Bronchial epithelial cell (primary cell): ENCODE data around the gene VIPR1. TPM values are rescaled to one million over a fixed set of nuclear protein-coding genes. Genes with fewer than 3 reads are reported as not detected.

Source experiments
- DNase-seq: peaks from one replicate; pipeline ENCODE4 v3.0.0-alpha.2; 2010; ENCODE audit warnings: low read depth
- FAIRE-seq: peaks from 2 replicates; lab custom pipeline; 2011; peaks lifted over from hg19 to GRCh38; lab: Jason Lieb, UNC
- H3K27me3 ChIP-seq: 2 replicates; pipeline ENCODE4 v1.5.1; 2011; ENCODE audit warnings: low read length; ENCODE audit not compliant: control insufficient read depth, insufficient read depth
- H3K36me3 ChIP-seq: 2 replicates; pipeline ENCODE4 v1.5.1; 2011; ENCODE audit warnings: low read length; ENCODE audit not compliant: control insufficient read depth, insufficient read depth
- H3K4me3 ChIP-seq: 2 replicates; pipeline ENCODE4 v1.5.1; 2011; ENCODE audit warnings: mild to moderate bottlenecking, low read depth, low read length, control low read depth
- CTCF ChIP-seq: IDR thresholded peaks from 2 replicates; pipeline ENCODE4 v1.5.1; 2011; ENCODE audit warnings: mild to moderate bottlenecking, moderate library complexity, low read length, control low read depth, inconsistent platforms; ENCODE audit not compliant: insufficient read depth, severe bottlenecking
- total RNA-seq: library from RNA; depleted of rRNA; stranded (reverse); fragments of >200 nt; gene quantifications from 2 replicates; pipeline ENCODE4 v1.2.1, GENCODE V29; 2014

VIPR1 gene
- total RNA-seq, 1 donor from 2014 or later: 5.8 TPM

- FAIRE-seq (no peak), DNase-seq (no peak)
- no peak for TF ChIP-seq CTCF
- Histone ChIP-seq H3K27me3 (no peaks in the 10 kb centered on the region), H3K4me3 (no peak overlapping the region), H3K36me3 (no peaks in the 10 kb centered on the region)
Observed at GRCh38 chr3:42546691-42547213, 44.3 kb downstream of the VIPR1 start.

- DNase-seq: peak; percentile 35
- peak; percentile 96 for TF ChIP-seq CTCF
- Histone ChIP-seq H3K4me3 (no peak overlapping the region), H3K27me3 (no peaks in the 10 kb centered on the region), H3K36me3 (peaks cover 1% of the 10 kb centered on the region)
- FAIRE-seq: no peak
Observed at GRCh38 chr3:42547401-42547945, 45.0 kb downstream of the VIPR1 start.

GRCh38 chr3:42549131-42549530 is 46.7 kb downstream of the VIPR1 start:
- peaks cover 3% of the 10 kb centered on the region for H3K36me3 ChIP-seq
- no peak for TF ChIP-seq CTCF
- DNase-seq (no peak), FAIRE-seq (peak; percentile 13)
- no peaks in the 10 kb centered on the region for H3K27me3 ChIP-seq
- H3K4me3 ChIP-seq: no peak overlapping the region

GRCh38 chr3:42550250-42550649 is 47.8 kb downstream of the VIPR1 start:
- Histone ChIP-seq H3K27me3 (no peaks in the 10 kb centered on the region), H3K4me3 (no peak overlapping the region), H3K36me3 (peaks cover 3% of the 10 kb centered on the region)
- DNase-seq: no peak
- FAIRE-seq: no peak
- TF ChIP-seq CTCF: no peak

- no peak for DNase-seq
- Histone ChIP-seq H3K36me3 (peaks cover 6% of the 10 kb centered on the region), H3K4me3 (no peak overlapping the region), H3K27me3 (no peaks in the 10 kb centered on the region)
- TF ChIP-seq CTCF: no peak
- FAIRE-seq: no peak
Observed at GRCh38 chr3:42552830-42553229, 50.4 kb downstream of the VIPR1 start.
